ENCODE results near the gene CISD3.

GRCh38 chr17:38685491-38685890, 44.6 kb upstream of the CISD3 start:
- TF ChIP-seq POLR2AphosphoS5 (IDR thresholded peaks at IDR 0.05; ENCODE audit: borderline replicate concordance, low read depth, low read length) (no peak), EZH2 (IDR thresholded peaks at IDR 0.05) (no peak), FOXP2 (optimal IDR thresholded peaks at IDR 0.05; ENCODE audit: control extremely low read depth, extremely low read length, insufficient read depth) (no peak)

Data from SK-N-MC (cell line).